ENCODE results near the gene INAFM1. TPM values are rescaled to one million over a fixed set of nuclear protein-coding genes. Genes with fewer than 3 reads are reported as not detected.

The INAFM1 gene
- total RNA-seq, 4 donors from 2014 or later = 1.6 to 8.4 (median 5.8) TPM

DNA sequence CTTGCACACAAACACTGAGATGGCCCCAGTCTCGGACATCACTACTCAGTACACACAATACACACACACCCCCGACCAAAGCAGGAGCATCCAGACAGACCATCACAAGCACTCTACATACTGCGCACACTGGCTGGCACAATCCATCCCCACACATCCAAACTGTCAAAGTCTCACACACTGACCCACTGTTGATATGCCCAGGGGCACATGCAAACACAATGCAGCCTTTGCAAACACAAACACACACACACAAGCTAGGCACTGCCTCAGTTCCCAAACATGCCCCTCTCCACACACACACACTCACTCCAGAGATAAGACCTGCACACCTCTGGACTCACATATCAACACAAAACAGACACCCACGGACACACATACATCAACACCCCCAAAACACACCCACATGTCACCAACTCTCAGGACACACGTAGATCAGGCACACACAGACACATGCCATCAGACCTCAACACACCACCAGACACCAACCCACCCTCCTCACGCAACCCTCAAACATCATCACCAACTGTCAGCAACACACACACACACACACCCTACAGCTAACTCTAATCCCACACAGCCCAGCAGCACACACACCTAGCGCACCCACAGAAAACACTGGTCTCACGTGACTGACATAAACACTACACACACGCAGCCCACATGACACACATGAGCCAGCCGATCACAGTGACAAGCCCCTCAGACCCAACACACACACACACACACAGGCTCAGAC, 45.6 kb upstream of the INAFM1 start:
- TF ChIP-seq, protein P1, sequence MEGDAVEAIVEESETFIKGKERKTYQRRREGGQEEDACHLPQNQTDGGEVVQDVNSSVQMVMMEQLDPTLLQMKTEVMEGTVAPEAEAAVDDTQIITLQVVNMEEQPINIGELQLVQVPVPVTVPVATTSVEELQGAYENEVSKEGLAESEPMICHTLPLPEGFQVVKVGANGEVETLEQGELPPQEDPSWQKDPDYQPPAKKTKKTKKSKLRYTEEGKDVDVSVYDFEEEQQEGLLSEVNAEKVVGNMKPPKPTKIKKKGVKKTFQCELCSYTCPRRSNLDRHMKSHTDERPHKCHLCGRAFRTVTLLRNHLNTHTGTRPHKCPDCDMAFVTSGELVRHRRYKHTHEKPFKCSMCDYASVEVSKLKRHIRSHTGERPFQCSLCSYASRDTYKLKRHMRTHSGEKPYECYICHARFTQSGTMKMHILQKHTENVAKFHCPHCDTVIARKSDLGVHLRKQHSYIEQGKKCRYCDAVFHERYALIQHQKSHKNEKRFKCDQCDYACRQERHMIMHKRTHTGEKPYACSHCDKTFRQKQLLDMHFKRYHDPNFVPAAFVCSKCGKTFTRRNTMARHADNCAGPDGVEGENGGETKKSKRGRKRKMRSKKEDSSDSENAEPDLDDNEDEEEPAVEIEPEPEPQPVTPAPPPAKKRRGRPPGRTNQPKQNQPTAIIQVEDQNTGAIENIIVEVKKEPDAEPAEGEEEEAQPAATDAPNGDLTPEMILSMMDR (IDR thresholded peaks at IDR 0.05; ENCODE audit: low read depth) = no peak

DNA sequence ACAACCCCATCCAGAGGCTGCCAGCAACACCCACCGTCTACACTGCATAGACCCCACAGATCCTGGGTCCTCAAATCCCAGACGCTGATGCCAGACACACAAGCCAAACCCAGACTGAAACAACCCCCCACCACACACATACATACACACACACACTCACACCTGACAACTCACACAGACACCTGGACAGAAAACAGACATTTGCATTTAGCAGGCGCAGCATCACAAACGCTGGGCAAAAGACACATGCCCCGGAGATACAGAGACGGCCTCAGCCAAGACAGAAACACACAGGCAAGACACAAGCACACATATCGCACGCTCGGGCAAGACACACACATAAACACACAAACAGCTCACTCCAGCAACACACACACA, 45.0 kb upstream of the INAFM1 start:
- TF ChIP-seq, protein P1 (IDR thresholded peaks at IDR 0.05; ENCODE audit: low read depth) = no peak

DNA sequence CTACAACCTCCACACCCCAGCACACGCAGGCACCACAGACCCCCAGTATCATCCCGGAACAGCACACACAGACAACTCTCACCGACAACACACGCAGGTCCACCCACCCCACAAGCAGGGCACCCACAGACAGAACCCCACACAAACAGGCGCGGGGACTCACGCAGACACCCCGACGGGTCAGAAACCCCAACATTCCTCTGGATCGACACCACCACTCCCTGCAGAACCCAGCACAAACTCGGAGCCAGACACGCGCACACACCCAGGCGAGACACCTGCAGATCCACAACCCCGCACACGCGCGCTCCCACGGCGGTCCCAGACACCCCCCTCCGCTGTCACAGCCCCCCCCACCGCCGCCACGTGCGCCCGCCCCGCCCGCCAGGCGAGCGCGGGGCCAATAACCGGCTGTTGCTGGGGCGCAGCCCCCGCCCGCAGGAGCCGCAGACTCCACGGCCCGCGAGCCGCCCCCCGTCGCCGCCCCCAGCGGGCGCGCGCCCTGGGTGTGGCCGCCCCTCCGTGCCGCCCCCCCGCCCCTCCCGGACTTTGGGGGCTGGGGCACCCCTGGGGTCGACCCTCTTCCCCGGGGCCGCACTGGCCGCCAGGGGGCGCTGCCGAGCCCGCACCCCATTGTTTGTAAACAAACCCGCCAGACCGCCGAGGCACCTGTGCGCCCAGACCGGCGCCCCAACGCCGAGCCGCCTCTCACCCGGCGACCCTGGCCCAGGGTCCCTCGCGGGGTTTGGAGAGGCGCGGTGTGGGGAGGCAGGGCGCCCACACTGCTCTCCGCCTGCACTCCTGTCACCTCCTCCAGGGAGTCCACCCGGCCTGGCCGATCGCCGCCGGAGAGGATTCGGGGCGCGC, 44.4 kb upstream of the INAFM1 start:
- TF ChIP-seq, protein P1 (IDR thresholded peaks at IDR 0.05; ENCODE audit: low read depth) = no peak

DNA sequence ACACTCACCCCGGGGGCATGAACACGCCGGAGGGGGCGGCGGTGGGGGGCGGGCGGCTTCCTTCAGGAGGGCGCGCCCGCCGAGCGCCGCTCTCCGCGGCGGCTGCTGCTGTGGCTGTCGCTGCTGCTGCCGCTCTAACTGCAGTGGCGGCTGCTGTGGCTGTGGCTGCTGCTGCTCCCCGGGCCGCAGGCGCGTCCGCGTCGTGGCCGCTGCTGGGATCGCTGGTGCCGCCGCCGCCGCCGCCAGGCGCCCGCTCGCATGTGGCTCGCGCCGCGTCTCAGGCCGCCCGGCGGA, 43.8 kb upstream of the INAFM1 start, which contains the start of gene BBC3:
Gene BBC3 (minus strand): TSS at position 279 of the 294 bp plus-strand sequence. CDS start 2,768 bp downstream, outside the sequence.
- TF ChIP-seq, protein P1 (IDR thresholded peaks at IDR 0.05; ENCODE audit: low read depth) = no peak

DNA sequence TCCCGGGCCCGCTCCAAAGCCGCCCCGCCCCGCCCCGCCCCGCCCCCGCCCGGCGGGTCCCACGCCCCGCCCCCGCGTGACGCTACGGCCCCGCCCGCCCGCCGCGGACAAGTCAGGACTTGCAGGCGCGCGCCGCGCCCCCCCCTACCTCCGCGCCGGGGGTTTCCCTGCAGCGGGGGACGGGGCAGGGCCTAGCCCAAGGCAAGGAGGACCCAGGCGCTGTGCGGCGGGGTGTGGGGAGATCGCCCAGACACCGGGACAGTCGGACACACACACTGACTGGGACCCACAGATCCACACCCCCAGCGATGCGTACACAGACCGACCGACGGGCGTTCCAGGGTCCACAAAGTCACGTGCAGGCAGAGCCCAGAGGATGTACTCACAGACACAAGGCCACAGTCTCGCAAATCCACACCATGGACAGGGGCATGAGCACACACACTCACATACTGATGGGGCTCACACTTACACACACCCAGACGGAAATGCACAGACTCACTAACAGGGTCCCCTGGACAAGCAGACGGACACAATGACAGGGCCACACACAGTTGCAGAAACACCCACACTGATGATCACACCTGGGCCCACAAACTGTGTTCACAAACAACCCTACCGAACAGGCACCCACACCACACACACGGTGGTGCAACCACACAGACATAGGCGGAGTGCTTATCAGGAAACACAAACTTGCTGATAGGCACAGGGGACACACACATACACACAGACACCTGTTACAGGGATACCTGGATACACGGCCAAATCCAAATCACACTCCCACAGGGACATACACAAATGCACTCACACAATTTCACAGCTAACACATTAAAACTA, 43.2 kb upstream of the INAFM1 start:
- TF ChIP-seq, protein P1 (IDR thresholded peaks at IDR 0.05; ENCODE audit: low read depth) = no peak

DNA sequence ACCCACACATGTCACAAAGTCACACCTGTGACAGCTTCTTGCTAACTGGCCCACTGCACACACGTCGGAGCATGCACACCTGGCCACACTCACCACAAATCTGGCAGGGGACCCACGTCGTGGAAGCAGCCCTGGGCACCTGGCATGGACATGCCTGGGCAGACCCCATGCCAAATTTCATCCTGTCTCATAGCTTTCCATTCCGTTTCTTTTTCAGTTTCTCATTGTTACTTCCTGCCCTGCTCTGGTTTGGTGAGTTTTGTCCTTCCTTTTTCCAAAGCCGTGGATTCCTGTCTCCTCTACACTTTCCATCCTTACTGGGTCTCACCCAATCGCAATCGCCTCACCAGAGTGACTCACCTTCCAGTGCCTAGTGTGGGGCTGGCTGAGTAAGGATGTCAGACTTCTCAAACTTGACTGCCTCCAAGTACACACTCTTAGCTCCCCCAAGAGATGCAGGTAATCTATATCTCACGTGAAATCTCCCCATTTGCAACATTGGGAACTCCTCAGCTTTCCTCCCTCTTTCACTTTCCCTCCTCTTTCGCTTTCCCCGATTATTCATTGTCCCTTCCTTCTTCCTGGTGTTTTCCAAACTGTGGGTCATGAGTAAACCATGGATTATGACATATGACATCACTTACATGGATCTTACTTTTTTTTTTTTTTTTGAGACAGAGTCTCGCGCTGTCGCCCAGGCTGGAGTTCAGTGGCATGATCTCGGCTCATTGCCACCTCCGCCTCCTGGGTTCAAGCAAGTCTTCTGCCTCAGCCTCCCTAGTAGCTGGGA, 42.1 kb upstream of the INAFM1 start:
- TF ChIP-seq, protein P1 (IDR thresholded peaks at IDR 0.05; ENCODE audit: low read depth) = no peak
